Measurements from ENCODE around the gene FHOD3. TPM values are rescaled to one million over a fixed set of nuclear protein-coding genes. Genes with fewer than 3 reads are reported as not detected.

FHOD3 gene
- total RNA-seq, 3 donors from 2014 or later, result 2.7 to 14.4 (median 4.0) TPM

DNA sequence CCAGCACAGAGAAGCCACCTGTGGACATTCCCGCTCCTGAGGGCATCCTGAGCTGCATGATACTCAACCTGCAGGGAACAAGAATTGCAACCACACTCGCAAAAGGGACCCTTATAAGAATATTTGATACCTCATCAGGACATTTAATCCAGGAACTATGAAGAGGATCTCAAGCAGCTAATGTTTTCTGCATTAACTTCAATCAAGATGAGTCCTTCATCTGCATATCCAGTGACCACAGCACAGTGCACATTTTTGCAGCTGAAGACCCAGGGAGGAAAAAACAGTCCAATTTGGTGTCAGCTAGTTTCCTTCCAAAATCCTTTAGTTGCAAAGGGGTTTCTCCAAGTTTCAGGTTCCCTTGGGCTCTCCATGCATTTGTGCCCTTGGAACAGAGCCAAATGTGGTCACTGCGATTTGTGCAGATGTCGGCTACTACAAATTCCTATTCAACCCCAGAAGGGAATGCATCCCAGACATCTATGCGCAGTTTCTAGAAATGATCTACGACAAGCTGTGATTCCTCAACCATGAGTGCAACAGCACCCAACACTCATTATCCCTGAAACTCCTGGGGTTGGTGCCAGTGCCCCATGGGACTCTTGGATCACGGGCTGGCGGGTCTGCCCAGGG, 23.3 kb upstream of the FHOD3 start:
- ATAC-seq (no peak), DNase-seq (no peak)
- H3K4me1 ChIP-seq (ENCODE audit: low read depth), result no peaks in the 10 kb centered on the region
- no peak overlapping the region for H3K4me3 ChIP-seq
- intact Hi-C loops (cut with DNase I, micrococcal nuclease), result no loop called here
- H3K36me3 ChIP-seq (ENCODE audit: low read depth), result no peaks in the 10 kb centered on the region
- H3K9me3 ChIP-seq, result no peaks in the 10 kb centered on the region
- TF ChIP-seq, protein P1, sequence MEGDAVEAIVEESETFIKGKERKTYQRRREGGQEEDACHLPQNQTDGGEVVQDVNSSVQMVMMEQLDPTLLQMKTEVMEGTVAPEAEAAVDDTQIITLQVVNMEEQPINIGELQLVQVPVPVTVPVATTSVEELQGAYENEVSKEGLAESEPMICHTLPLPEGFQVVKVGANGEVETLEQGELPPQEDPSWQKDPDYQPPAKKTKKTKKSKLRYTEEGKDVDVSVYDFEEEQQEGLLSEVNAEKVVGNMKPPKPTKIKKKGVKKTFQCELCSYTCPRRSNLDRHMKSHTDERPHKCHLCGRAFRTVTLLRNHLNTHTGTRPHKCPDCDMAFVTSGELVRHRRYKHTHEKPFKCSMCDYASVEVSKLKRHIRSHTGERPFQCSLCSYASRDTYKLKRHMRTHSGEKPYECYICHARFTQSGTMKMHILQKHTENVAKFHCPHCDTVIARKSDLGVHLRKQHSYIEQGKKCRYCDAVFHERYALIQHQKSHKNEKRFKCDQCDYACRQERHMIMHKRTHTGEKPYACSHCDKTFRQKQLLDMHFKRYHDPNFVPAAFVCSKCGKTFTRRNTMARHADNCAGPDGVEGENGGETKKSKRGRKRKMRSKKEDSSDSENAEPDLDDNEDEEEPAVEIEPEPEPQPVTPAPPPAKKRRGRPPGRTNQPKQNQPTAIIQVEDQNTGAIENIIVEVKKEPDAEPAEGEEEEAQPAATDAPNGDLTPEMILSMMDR (IDR thresholded peaks at IDR 0.05), result no peak

DNA sequence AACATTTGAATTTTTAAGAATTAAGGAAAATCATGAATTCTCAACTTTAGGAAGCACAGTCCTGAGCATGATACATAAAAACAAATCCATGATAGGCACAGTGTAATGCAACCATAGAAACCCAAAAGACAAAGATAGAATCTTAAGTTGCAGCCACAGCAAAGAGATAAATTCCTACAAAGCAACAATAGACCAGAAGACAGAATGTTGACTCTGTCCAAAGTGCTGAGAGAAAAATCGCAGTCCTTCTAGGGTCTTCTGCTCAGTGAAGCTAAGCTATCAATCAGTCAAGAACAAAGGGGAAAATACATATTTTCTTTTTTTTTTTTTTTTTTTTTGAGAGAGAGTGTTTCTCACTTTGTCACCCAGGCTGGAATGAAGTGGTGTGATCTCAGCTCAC, 22.0 kb upstream of the FHOD3 start:
- Histone ChIP-seq H3K9me3 (no peaks in the 10 kb centered on the region), H3K4me3 (no peak overlapping the region), H3K4me1 (ENCODE audit: low read depth) (no peaks in the 10 kb centered on the region), H3K36me3 (ENCODE audit: low read depth) (no peaks in the 10 kb centered on the region)
- no peak for ATAC-seq
- no peak for DNase-seq
- TF ChIP-seq, protein P1 (IDR thresholded peaks at IDR 0.05), result no peak
- intact Hi-C loops (cut with DNase I, micrococcal nuclease), result no loop called here

DNA sequence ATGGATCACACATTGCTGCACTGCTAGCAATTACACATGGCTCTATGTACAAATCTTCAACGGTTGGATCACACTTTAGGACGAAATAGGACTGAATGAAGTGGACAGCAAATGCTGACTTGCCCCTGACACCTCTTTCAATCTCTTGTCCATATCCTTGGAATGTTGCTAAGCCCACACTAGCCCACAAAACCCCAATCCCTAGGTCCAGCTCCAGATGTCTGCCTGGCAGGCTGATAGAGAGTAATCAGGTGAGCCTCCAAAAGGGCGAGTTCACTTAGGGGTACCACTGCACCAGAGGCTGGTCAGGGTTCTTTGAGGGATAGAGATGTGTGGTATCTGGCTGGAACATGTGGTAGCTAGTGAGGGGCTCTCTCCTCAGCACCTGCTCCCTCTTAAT, 18.5 kb upstream of the FHOD3 start:
- no peak for ATAC-seq
- Histone ChIP-seq H3K4me3 (no peak overlapping the region), H3K36me3 (ENCODE audit: low read depth) (no peaks in the 10 kb centered on the region), H3K9me3 (no peaks in the 10 kb centered on the region), H3K4me1 (ENCODE audit: low read depth) (no peaks in the 10 kb centered on the region)
- no peak for DNase-seq
- intact Hi-C loops (cut with DNase I, micrococcal nuclease), result no loop called here
- TF ChIP-seq, protein P1 (IDR thresholded peaks at IDR 0.05), result no peak

DNA sequence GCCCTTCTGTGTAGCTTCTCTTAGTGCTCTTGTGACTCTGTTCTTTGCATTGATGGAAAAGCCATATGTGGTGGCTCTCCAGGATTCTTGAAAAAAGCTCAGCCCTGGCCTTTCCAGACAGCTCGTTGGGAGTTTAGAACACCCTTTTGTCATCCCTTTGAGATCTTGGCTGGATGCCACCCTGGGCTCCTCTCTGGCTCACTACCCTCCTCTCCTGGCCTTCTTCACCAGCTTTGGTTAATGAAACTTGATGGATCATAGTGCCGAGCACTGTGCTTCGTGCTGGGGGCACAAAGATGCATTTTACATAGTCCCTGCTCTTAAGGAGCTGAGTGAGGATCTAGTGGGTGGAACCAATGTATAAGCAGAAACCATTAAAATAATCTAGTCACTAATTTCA, 15.6 kb upstream of the FHOD3 start:
- H3K36me3 ChIP-seq (ENCODE audit: low read depth), result no peaks in the 10 kb centered on the region

DNA sequence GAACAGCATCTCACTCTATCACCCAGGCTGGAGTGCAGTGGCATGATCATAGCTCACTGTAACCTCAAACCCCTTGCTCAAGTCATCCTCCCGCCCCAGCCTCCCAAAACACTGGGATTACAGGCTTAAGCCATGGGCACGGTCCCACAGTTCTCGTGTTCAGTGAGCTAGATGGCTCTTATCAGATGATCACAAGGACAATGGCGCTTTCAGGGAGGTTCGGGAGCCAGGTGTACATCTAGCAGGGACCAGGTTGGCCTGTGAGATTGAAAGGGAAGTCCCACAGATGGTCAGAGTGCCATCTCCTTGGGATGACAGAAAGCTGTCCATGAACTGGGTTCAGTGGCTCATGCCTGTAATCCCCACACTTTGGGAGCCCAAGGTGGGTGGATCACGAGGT, 14.1 kb upstream of the FHOD3 start:
- intact Hi-C loops (cut with DNase I, micrococcal nuclease), result loop anchor here in 1 of 2 donors (10.0 kb wide), 1 partner anchor 269 kb away; no protein-coding TSS in a partner anchor
- DNase-seq, result no peak
- no peaks in the 10 kb centered on the region for H3K36me3 ChIP-seq (ENCODE audit: low read depth)
- no peak for ATAC-seq
- no peaks in the 10 kb centered on the region for H3K9me3 ChIP-seq
- no peaks in the 10 kb centered on the region for H3K4me1 ChIP-seq (ENCODE audit: low read depth)
- TF ChIP-seq, protein P1 (IDR thresholded peaks at IDR 0.05), result no peak
- H3K4me3 ChIP-seq, result no peak overlapping the region

More for the DNA sequence above, 15.6 kb upstream of the FHOD3 start:
- no peak for DNase-seq
- Histone ChIP-seq H3K4me3 (no peak overlapping the region), H3K9me3 (no peaks in the 10 kb centered on the region), H3K4me1 (ENCODE audit: low read depth) (no peaks in the 10 kb centered on the region)
- intact Hi-C loops (cut with DNase I, micrococcal nuclease), result loop anchor here in 1 of 2 donors (10.0 kb wide), 1 partner anchor 267 kb away; no protein-coding TSS in a partner anchor
- TF ChIP-seq, protein P1 (IDR thresholded peaks at IDR 0.05), result no peak
- no peak for ATAC-seq

Measured in mucosa of descending colon (tissue), 3 donors.